LoVo (cell line): ENCODE results near the gene H2AZ1.

Experiments
- DNase-seq: peaks from one replicate; pipeline ENCODE4 v3.0.0-alpha.2; 2016; ENCODE audit warnings: low spot score

Gene H2AZ1

GRCh38 chr4:99946356-99947189 lies 3.5 kb downstream of the H2AZ1 start, which contains the start of gene DNAJB14:
Gene DNAJB14, minus strand, starts transcription at chr4:99946618. Its CDS starts 47 bp downstream, at chr4:99946571.
- DNase-seq = peak; percentile 80

- DNase-seq = no peak
These were observed 4.2 kb downstream of the H2AZ1 start for GRCh38 chr4:99945718-99946355.

- DNase-seq = no peak
These were observed 6.1 kb downstream of the H2AZ1 start for GRCh38 chr4:99943904-99944437.

- no peak for DNase-seq
These were observed 11.8 kb downstream of the H2AZ1 start for GRCh38 chr4:99938243-99938753.

- no peak for DNase-seq
These were observed 15.2 kb downstream of the H2AZ1 start for GRCh38 chr4:99934891-99935290.

GRCh38 chr4:99927566-99927965 lies 22.5 kb downstream of the H2AZ1 start:
- no peak for DNase-seq

GRCh38 chr4:99921174-99921573 lies 28.9 kb downstream of the H2AZ1 start:
- DNase-seq = no peak

GRCh38 chr4:99918656-99919055 lies 31.4 kb downstream of the H2AZ1 start:
- peak; percentile 40 for DNase-seq

- DNase-seq = no peak
These were observed 32.5 kb downstream of the H2AZ1 start for GRCh38 chr4:99917575-99917974.

GRCh38 chr4:99915449-99915848 lies 34.6 kb downstream of the H2AZ1 start:
- DNase-seq = no peak
